SU-DHL-6 (cell line): ENCODE measurements around the gene RRM2.

Source experiments
- H2AFZ ChIP-seq: fragments of 200-600 bp; sonication (generic); 2 replicates; pipeline ENCODE4 v1.6.1; 2014; ENCODE audit warnings: low read depth, mild to moderate bottlenecking, moderate library complexity, mixed read lengths, antibody characterized with exemption, low read length; ENCODE audit not compliant: severe bottlenecking
- H3F3A ChIP-seq: fragments of 200-600 bp; shearing (Covaris generic); 2 replicates; pipeline ENCODE4 v1.6.0; 2016; ENCODE audit warnings: antibody characterized with exemption, mild to moderate bottlenecking; ENCODE audit not compliant: insufficient read depth
- H3K27ac ChIP-seq: fragments of 200-600 bp; sonication (generic); 2 replicates; pipeline ENCODE4 v1.5.1; 2016; ENCODE audit warnings: low read depth, mild to moderate bottlenecking, low read length, moderate library complexity, mixed read lengths
- H3K27me3 ChIP-seq: fragments of 200-600 bp; sonication (generic), shearing (Covaris generic); 2 replicates; pipeline ENCODE4 v1.6.0; 2014; ENCODE audit warnings: mild to moderate bottlenecking, low read length
- H3K36me3 ChIP-seq: fragments of 200-600 bp; sonication (generic); 2 replicates; pipeline ENCODE4 v1.6.1; 2014; ENCODE audit warnings: mild to moderate bottlenecking, low read length, mixed read lengths
- H3K4me2 ChIP-seq: fragments of 300-600, 200-600 bp; shearing (Covaris generic), sonication (generic); 2 replicates; pipeline ENCODE4 v1.6.0; 2014; ENCODE audit warnings: low read length, low read depth, mild to moderate bottlenecking; ENCODE audit not compliant: poor library complexity, severe bottlenecking
- H3K4me3 ChIP-seq: fragments of 200-600 bp; sonication (generic); 2 replicates; pipeline ENCODE4 v1.5.1; 2014; ENCODE audit warnings: antibody characterized with exemption, low read length, mild to moderate bottlenecking, mixed read lengths; ENCODE audit not compliant: insufficient read depth, poor library complexity, severe bottlenecking
- H3K79me2 ChIP-seq: fragments of 200-600 bp; sonication (generic); 2 replicates; pipeline ENCODE4 v1.6.1; 2014; ENCODE audit warnings: mild to moderate bottlenecking, low read length, moderate library complexity; ENCODE audit not compliant: insufficient read depth
- H3K9ac ChIP-seq: fragments of 200-600 bp; sonication (generic); 2 replicates; pipeline ENCODE4 v1.7.0; 2014; ENCODE audit warnings: mild to moderate bottlenecking, low read length
- H3K9me2 ChIP-seq: fragments of 200-600 bp; sonication (generic); replicated peaks from 2 replicates; pipeline ENCODE4 v1.6.1; 2014; ENCODE audit warnings: low read length; ENCODE audit not compliant: insufficient read depth
- H3K9me3 ChIP-seq: fragments of 200-600 bp; sonication (generic); 2 replicates; pipeline ENCODE4 v1.6.1; 2014; ENCODE audit warnings: low read length, mixed read lengths; ENCODE audit not compliant: insufficient read depth
- H4K20me1 ChIP-seq: fragments of 200-600 bp; sonication (generic); 2 replicates; pipeline ENCODE4 v1.6.1; 2014; ENCODE audit warnings: low read depth, mild to moderate bottlenecking, antibody characterized with exemption, low read length, moderate library complexity, mixed read lengths
- EZH2phosphoT487 ChIP-seq: fragments of 200-600 bp; sonication (generic), shearing (Covaris generic); conservative IDR thresholded peaks from 2 replicates; pipeline ENCODE4 v1.6.1; 2018; ENCODE audit warnings: mild to moderate bottlenecking, antibody characterized with exemption, low read length, moderate library complexity, mixed read lengths
- TF ChIP-seq, protein P1 (sequence below): fragments of 200-600 bp; sonication (generic); IDR thresholded peaks from one replicate; pipeline ENCODE4 v1.5.1; 2017; ENCODE audit warnings: antibody characterized with exemption, mild to moderate bottlenecking, low read length, moderate library complexity; ENCODE audit not compliant: insufficient read depth, poor library complexity, severe bottlenecking

The RRM2 gene

DNA sequence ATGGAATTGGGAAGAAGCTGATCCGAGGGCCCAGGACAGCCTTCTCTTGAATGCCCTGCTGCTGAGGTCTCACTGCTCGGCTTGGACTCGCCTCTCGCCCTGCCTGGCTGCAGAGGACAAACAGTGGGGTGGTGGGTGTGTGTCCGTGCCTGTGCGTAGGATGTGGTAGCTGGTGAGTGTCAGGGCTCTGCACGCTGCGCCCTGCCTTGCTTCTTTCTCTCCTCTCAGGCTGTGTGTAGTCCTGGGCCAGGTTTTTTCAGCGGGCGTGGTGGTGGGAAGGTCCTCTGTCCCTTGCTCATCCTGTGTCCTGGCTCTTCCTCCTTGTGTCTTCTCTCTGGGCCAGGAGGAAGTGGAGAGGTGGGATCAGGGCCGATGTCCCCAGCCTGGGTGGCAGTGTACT lies 44.8 kb downstream of the RRM2 start:
- H3K9me3 ChIP-seq = no peaks in the 10 kb centered on the region
- TF ChIP-seq EZH2phosphoT487 = no peak
- TF ChIP-seq, protein P1, sequence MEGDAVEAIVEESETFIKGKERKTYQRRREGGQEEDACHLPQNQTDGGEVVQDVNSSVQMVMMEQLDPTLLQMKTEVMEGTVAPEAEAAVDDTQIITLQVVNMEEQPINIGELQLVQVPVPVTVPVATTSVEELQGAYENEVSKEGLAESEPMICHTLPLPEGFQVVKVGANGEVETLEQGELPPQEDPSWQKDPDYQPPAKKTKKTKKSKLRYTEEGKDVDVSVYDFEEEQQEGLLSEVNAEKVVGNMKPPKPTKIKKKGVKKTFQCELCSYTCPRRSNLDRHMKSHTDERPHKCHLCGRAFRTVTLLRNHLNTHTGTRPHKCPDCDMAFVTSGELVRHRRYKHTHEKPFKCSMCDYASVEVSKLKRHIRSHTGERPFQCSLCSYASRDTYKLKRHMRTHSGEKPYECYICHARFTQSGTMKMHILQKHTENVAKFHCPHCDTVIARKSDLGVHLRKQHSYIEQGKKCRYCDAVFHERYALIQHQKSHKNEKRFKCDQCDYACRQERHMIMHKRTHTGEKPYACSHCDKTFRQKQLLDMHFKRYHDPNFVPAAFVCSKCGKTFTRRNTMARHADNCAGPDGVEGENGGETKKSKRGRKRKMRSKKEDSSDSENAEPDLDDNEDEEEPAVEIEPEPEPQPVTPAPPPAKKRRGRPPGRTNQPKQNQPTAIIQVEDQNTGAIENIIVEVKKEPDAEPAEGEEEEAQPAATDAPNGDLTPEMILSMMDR = no peak
- no peak overlapping the region for H3K4me3 ChIP-seq
- H4K20me1 ChIP-seq = no peaks in the 10 kb centered on the region
- no peaks in the 10 kb centered on the region for H3K36me3 ChIP-seq
- H3K4me2 ChIP-seq = no peak overlapping the region
- H3K79me2 ChIP-seq = no peaks in the 10 kb centered on the region
- H3K9me2 ChIP-seq = no peaks in the 10 kb centered on the region
- no peaks in the 10 kb centered on the region for H3K27me3 ChIP-seq
- H2AFZ ChIP-seq = no peak overlapping the region
- H3K27ac ChIP-seq = no peak overlapping the region
- H3K9ac ChIP-seq = no peak overlapping the region
- H3F3A ChIP-seq = no peaks in the 10 kb centered on the region

DNA sequence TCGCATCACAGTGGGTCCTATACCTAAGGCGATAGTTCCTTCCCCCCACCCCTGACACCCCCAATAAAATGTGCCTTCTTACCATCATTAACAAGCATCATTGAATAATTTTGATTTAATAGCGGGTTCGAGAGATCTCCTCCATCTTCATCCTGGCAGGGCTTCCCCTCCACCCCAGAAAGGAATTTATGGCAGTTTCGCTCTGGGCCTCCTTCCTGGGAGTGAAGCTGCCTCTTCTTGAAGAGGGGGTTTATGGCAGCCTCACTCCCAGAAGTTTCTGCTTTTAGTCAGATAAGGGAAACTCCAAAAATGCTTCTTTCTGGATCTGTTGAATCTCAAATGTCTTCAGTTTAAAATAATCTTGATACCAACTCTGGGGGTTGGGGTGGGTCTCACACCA lies 45.7 kb downstream of the RRM2 start:
- no peaks in the 10 kb centered on the region for H3K27me3 ChIP-seq
- H2AFZ ChIP-seq = no peak overlapping the region
- H3K4me2 ChIP-seq = no peak overlapping the region
- no peaks in the 10 kb centered on the region for H3K79me2 ChIP-seq
- no peaks in the 10 kb centered on the region for H3K9me3 ChIP-seq
- no peaks in the 10 kb centered on the region for H4K20me1 ChIP-seq
- H3F3A ChIP-seq = no peaks in the 10 kb centered on the region
- TF ChIP-seq, protein P1 = no peak
- TF ChIP-seq EZH2phosphoT487 = no peak
- no peaks in the 10 kb centered on the region for H3K9me2 ChIP-seq
- H3K9ac ChIP-seq = no peak overlapping the region
- H3K4me3 ChIP-seq = no peak overlapping the region
- no peaks in the 10 kb centered on the region for H3K36me3 ChIP-seq
- H3K27ac ChIP-seq = no peak overlapping the region

DNA sequence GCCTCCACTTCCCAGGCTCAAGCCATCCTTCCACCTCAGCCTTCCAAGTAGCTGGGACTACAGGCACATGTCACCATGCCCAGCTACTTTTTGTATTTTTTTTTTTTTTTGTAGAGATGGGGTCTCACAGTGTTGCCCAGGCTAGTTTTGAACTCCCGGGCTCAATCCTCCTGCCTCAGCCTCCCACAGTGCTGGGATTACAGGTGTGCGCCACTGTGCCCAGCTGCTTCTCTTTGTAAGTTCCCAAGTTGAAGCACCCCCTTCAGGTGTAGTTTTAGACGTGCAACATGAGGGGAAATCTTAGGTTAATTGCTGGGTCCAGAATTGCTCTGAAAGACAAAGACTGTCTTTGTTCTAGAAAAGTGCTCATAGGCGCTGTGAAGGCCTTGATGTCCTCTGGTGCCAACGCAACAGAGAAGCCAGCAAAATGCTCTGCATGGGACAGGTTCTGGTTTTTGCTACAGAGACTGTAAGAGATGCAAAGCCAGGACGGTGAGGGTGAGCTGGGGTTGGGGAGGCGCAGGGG lies 46.6 kb downstream of the RRM2 start:
- no peak for TF ChIP-seq EZH2phosphoT487
- TF ChIP-seq, protein P1 = no peak
- H3K9ac ChIP-seq = no peak overlapping the region
- H3K36me3 ChIP-seq = no peaks in the 10 kb centered on the region
- no peak overlapping the region for H3K27ac ChIP-seq
- no peaks in the 10 kb centered on the region for H3K9me2 ChIP-seq
- no peaks in the 10 kb centered on the region for H4K20me1 ChIP-seq
- no peaks in the 10 kb centered on the region for H3K9me3 ChIP-seq
- no peak overlapping the region for H3K4me2 ChIP-seq
- no peaks in the 10 kb centered on the region for H3F3A ChIP-seq
- no peak overlapping the region for H3K4me3 ChIP-seq
- H3K79me2 ChIP-seq = no peaks in the 10 kb centered on the region
- H2AFZ ChIP-seq = no peak overlapping the region
- H3K27me3 ChIP-seq = no peaks in the 10 kb centered on the region

DNA sequence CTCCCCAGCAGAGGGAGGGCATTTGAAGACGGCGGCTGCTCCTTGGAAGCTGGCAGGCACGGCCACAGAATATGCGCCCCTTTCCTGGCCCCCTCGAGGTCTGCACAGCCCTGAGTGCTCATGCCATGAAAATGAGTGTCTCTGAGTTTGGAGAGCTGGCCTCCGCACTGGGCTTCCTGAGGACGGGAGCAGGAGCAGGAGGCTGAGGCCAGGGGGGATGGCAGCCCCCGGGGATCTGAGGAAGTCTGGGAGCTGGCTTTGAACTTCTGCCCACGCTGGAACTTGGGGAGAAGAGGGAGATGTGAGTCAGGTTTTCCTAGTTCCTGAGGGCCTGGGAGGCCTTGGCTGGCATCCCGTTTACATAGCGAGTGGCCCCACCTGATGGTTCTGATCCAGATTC lies 47.0 kb downstream of the RRM2 start:
- Histone ChIP-seq H3F3A (no peaks in the 10 kb centered on the region), H3K27me3 (no peaks in the 10 kb centered on the region), H4K20me1 (no peaks in the 10 kb centered on the region), H2AFZ (no peak overlapping the region), H3K4me2 (no peak overlapping the region), H3K4me3 (no peak overlapping the region), H3K36me3 (no peaks in the 10 kb centered on the region), H3K9me3 (no peaks in the 10 kb centered on the region), H3K27ac (no peak overlapping the region), H3K9me2 (no peaks in the 10 kb centered on the region), H3K79me2 (no peaks in the 10 kb centered on the region), H3K9ac (no peak overlapping the region)
- no peak for TF ChIP-seq EZH2phosphoT487
- TF ChIP-seq, protein P1 = no peak
